K562 (cell line): Measurements from ENCODE around the gene ATAD3C. TPM values are rescaled to one million over a fixed set of nuclear protein-coding genes. Genes with fewer than 3 reads are reported as not detected.

Experiments
- ATAC-seq: fragments of 200-7000 bp; cut with Tn5 transposase; 3 replicates; pipeline ENCODE4 v1.9.1; 2020; ENCODE audit warnings: moderate library complexity
- BruUV-seq: library from RNA; stranded (reverse); fragments of 400-500 nt; replicated peaks from 2 replicates; lab custom pipeline; 2021; lab: Mats Ljungman, UMichigan
- CTCF ChIA-PET: fragments of 300-600 bp; formaldehyde crosslinking; extraction: SDS; loops from one replicate; lab custom pipeline; 2021; ENCODE audit warnings: low intra/inter-chr PET ratio; lab: Yijun Ruan, JAX
- POLR2A ChIA-PET: fragments of 300-600, 350-650 bp; sonication (Branson Sonifier 250); formaldehyde crosslinking; extraction: SDS; loops from one replicate; lab custom pipeline; 2021; ENCODE audit warnings: antibody characterized with exemption, inconsistent platforms; lab: Yijun Ruan, JAX
- DNase-seq, 4 experiments: peaks; one replicate each; pipeline versions ENCODE4 v3.0.0 to v3.0.0-alpha.2; 2011 to 2018; ENCODE audit warnings: low spot score in 3 of 4, mixed read lengths in 3 of 4; ENCODE audit errors: extremely low read depth in 1 of 4
- FAIRE-seq: peaks from 2 replicates; lab custom pipeline; 2011; peaks lifted over from hg19 to GRCh38; lab: Jason Lieb, UNC
- H2AFZ ChIP-seq: 2 replicates; pipeline ENCODE4 v1.6.0; 2011; ENCODE audit warnings: low read depth, low read length, control low read depth, inconsistent platforms
- H3K27ac ChIP-seq: fragments of 200-600 bp; 3 replicates; pipeline ENCODE4 v1.8.0; 2011; ENCODE audit warnings: low read depth, mild to moderate bottlenecking, control low read depth, inconsistent platforms, low read length, moderate library complexity, mixed read lengths; ENCODE audit errors: extremely low read depth
- H3K27me3 ChIP-seq, 2 experiments: fragments of 300-600 bp in 1 of 2; 2 replicates in 1 of 2; 3 replicates in 1 of 2; pipeline versions ENCODE4 v1.6.0 to v1.8.0; 2011; ENCODE audit warnings: inconsistent platforms in 2 of 2, low read length in 2 of 2, mild to moderate bottlenecking in 1 of 2, mixed read lengths in 1 of 2, moderate library complexity in 1 of 2; ENCODE audit not compliant: control insufficient read depth in 2 of 2, insufficient read depth in 2 of 2
- H3K36me3 ChIP-seq: fragments of 300-600 bp; 3 replicates; pipeline ENCODE4 v1.8.0; 2011; ENCODE audit warnings: mild to moderate bottlenecking, low read length, inconsistent platforms; ENCODE audit not compliant: control insufficient read depth, insufficient read depth
- H3K4me1 ChIP-seq, 2 experiments: fragments of 200-600 bp in 1 of 2; replicated peaks in 1 of 2; 2 replicates in 1 of 2; 3 replicates in 1 of 2; pipeline versions ENCODE4 v1.5.1 to v1.8.0; 2011; ENCODE audit warnings: inconsistent platforms in 2 of 2, low read length in 2 of 2, mild to moderate bottlenecking in 1 of 2, mixed read lengths in 1 of 2, moderate library complexity in 1 of 2; ENCODE audit not compliant: control insufficient read depth in 2 of 2, insufficient read depth in 2 of 2
- H3K4me2 ChIP-seq: 2 replicates; pipeline ENCODE4 v1.6.1; 2011; ENCODE audit warnings: low read length, control low read depth, inconsistent platforms, mixed read lengths; ENCODE audit not compliant: insufficient read depth
- H3K4me3 ChIP-seq: fragments of 200-600 bp; sonication (generic), shearing (Covaris generic); 2 replicates; pipeline ENCODE4 v1.5.1; 2016; ENCODE audit warnings: control low read depth, inconsistent platforms
- H3K79me2 ChIP-seq: fragments of 200-600 bp; 3 replicates; pipeline ENCODE4 v1.8.0; 2011; ENCODE audit warnings: low read length, inconsistent platforms; ENCODE audit not compliant: control insufficient read depth, insufficient read depth
- H3K9ac ChIP-seq, 2 experiments: 2 replicates each; pipeline versions ENCODE4 v1.6.0 to v1.6.1; 2011; ENCODE audit warnings: low read depth in 2 of 2, low read length in 2 of 2, control low read depth in 1 of 2, inconsistent platforms in 1 of 2, mild to moderate bottlenecking in 1 of 2, mixed read lengths in 1 of 2; ENCODE audit not compliant: insufficient read depth in 1 of 2
- H3K9me1 ChIP-seq: one replicate; pipeline ENCODE4 v1.6.0; 2011; ENCODE audit warnings: inconsistent platforms, mild to moderate bottlenecking, low read length, moderate library complexity; ENCODE audit not compliant: control insufficient read depth, insufficient read depth
- H3K9me3 ChIP-seq: replicated peaks from 2 replicates; pipeline ENCODE4 v1.5.1; 2011; ENCODE audit warnings: low read depth, low read length, inconsistent platforms; ENCODE audit not compliant: control insufficient read depth, insufficient read depth
- H4K20me1 ChIP-seq: replicated peaks from 2 replicates; pipeline ENCODE4 v1.6.1; 2011; ENCODE audit warnings: low read length, inconsistent platforms, mixed read lengths; ENCODE audit not compliant: control insufficient read depth, insufficient read depth
- CBFB ChIP-seq: sonication (generic); formaldehyde crosslinking; IDR thresholded peaks from 2 replicates; pipeline ENCODE4 v1.4.0; 2020; ENCODE audit warnings: mild to moderate bottlenecking, missing genetic modification reagents
- CEBPG ChIP-seq, 3 experiments: fragments of 200-800 bp in 1 of 3; sonication (Bioruptor generic) in 1 of 3; sonication (generic) in 1 of 3; formaldehyde crosslinking in 1 of 3; IDR thresholded peaks in 2 of 3; conservative IDR thresholded peaks in 1 of 3; 2 replicates each; pipeline versions ENCODE4 v1.6.1 to v1.8.0; 2016 to 2022; ENCODE audit warnings: missing compliant biosample characterization in 2 of 3, missing genetic modification characterization in 2 of 3, mild to moderate bottlenecking in 1 of 3, missing genetic modification reagents in 1 of 3
- EZH2 ChIP-seq: IDR thresholded peaks from 2 replicates; pipeline ENCODE4 v1.6.1; 2012; ENCODE audit warnings: low read depth, mild to moderate bottlenecking, inconsistent platforms, low read length, borderline replicate concordance
- HOXB6 ChIP-seq: fragments of 250-450 bp; sonication (Bioruptor Pico); IDR thresholded peaks from 2 replicates; pipeline ENCODE4 v1.5.1; 2022; ENCODE audit warnings: mild to moderate bottlenecking, borderline replicate concordance
- KDM1A ChIP-seq, 2 experiments: fragments of 450-650 bp; IDR thresholded peaks; 2 replicates each; pipeline ENCODE4 v1.6.1; 2016; ENCODE audit warnings: mild to moderate bottlenecking in 2 of 2
- MED1 ChIP-seq: sonication (generic); formaldehyde crosslinking; IDR thresholded peaks from 2 replicates; pipeline ENCODE4 v1.8.1; 2023; ENCODE audit warnings: missing genetic modification reagents, borderline replicate concordance
- MTA1 ChIP-seq: fragments of 450-650 bp; IDR thresholded peaks from 2 replicates; pipeline ENCODE4 v1.6.1; 2017; ENCODE audit warnings: borderline replicate concordance
- NCOA6 ChIP-seq: fragments of 450-650 bp; IDR thresholded peaks from 2 replicates; pipeline ENCODE4 v1.6.1; 2017; ENCODE audit warnings: mild to moderate bottlenecking
- OTX1 ChIP-seq: fragments of 450-650 bp; formaldehyde crosslinking; IDR thresholded peaks from 2 replicates; pipeline ENCODE4 v1.4.0; 2022; ENCODE audit warnings: mild to moderate bottlenecking
- POLR2A ChIP-seq: fragments of 450-650 bp; conservative IDR thresholded peaks from 2 replicates; pipeline ENCODE4 v1.6.1; 2016
- POLR2AphosphoS5 ChIP-seq: IDR thresholded peaks from 2 replicates; pipeline ENCODE4 v1.6.1; 2011; ENCODE audit warnings: mild to moderate bottlenecking, low read depth, low read length, moderate library complexity; ENCODE audit not compliant: control insufficient read depth, insufficient read depth
- PTBP1 ChIP-seq: fragments of 200-400 bp; formaldehyde crosslinking; IDR thresholded peaks from 2 replicates; pipeline ENCODE4 v1.6.1; 2017; ENCODE audit warnings: low read depth, low read length
- RBFOX2 ChIP-seq: fragments of 200-400 bp; formaldehyde crosslinking; IDR thresholded peaks from 2 replicates; pipeline ENCODE4 v1.6.1; 2017; ENCODE audit warnings: low read depth, mild to moderate bottlenecking, low read length, moderate library complexity
- RUNX1 ChIP-seq: sonication (generic); IDR thresholded peaks from 2 replicates; pipeline ENCODE4 v1.6.1; 2016; ENCODE audit warnings: antibody characterized with exemption, low read depth
- SNRNP70 ChIP-seq: fragments of 200-400 bp; formaldehyde crosslinking; optimal IDR thresholded peaks from 2 replicates; pipeline ENCODE3; 2017; ENCODE audit warnings: low read depth, low read length
- SUPT5H ChIP-seq: fragments of 450-650 bp; IDR thresholded peaks from 2 replicates; pipeline ENCODE4 v1.6.1; 2016
- TCF3 ChIP-seq: sonication (generic); formaldehyde crosslinking; IDR thresholded peaks from 2 replicates; pipeline ENCODE4 v1.4.0; 2020; ENCODE audit warnings: mild to moderate bottlenecking, missing genetic modification reagents
- U2AF1 ChIP-seq: fragments of 200-400 bp; formaldehyde crosslinking; optimal IDR thresholded peaks from 2 replicates; pipeline ENCODE3; 2017; ENCODE audit warnings: mild to moderate bottlenecking, low read depth, low read length, moderate library complexity
- USF1 ChIP-seq: sonication (generic); formaldehyde crosslinking; IDR thresholded peaks from 2 replicates; pipeline ENCODE4 v1.9.0; 2022; ENCODE audit warnings: mild to moderate bottlenecking, missing genetic modification reagents
- WHSC1 ChIP-seq: IDR thresholded peaks from one replicate; pipeline ENCODE4 v1.6.1; 2012; ENCODE audit warnings: low read length, control low read depth, inconsistent platforms
- ZFP1 ChIP-seq: fragments of 450-650 bp; formaldehyde crosslinking; IDR thresholded peaks from 2 replicates; pipeline ENCODE4 v1.4.0; 2020; ENCODE audit warnings: mild to moderate bottlenecking, mixed read lengths
- ZNF217 ChIP-seq: sonication (generic); formaldehyde crosslinking; IDR thresholded peaks from 2 replicates; pipeline ENCODE4 v1.8.0; 2022; ENCODE audit warnings: mild to moderate bottlenecking, missing genetic modification reagents
- ZNF224 ChIP-seq: sonication (generic); formaldehyde crosslinking; IDR thresholded peaks from 2 replicates; pipeline ENCODE4 v1.8.0; 2022; ENCODE audit warnings: mild to moderate bottlenecking, missing genetic modification reagents
- ZNF274 ChIP-seq: IDR thresholded peaks from 2 replicates; pipeline ENCODE4 v1.6.1; 2011; ENCODE audit warnings: low read depth, mild to moderate bottlenecking, low read length, moderate library complexity, borderline replicate concordance
- ZNF717 ChIP-seq: fragments of 250-450 bp; sonication (Bioruptor Pico); IDR thresholded peaks from 2 replicates; pipeline ENCODE4 v1.5.0; 2021
- whole genome bisulfite sequencing: fragments of 100-300 bp; shearing (Covaris generic); methylation state at CpG from one replicate; pipeline ENCODE4 v1.1.6; 2016; ENCODE audit warnings: low coverage, mixed read lengths; ENCODE audit not compliant: insufficient coverage; ENCODE audit errors: missing lambda C conversion rate; 5-methylcytosine and 5-hydroxymethylcytosine counted together
- in situ Hi-C: fragments of 300-500 bp; cut with MboI; formaldehyde crosslinking; loops from 4 replicates; pipeline ENCODE4 v1.15.0; 2018; ENCODE audit warnings: inconsistent platforms, mixed read lengths
- intact Hi-C: fragments of 100-400 bp; cut with micrococcal nuclease; formaldehyde crosslinking; loops from 2 replicates; pipeline ENCODE4 v1.14.2; 2022
- polyA plus RNA-seq, 8 experiments: library from polyadenylated mRNA; depleted of rRNA in 4 of 8; stranded (reverse) in 5 of 8; unstranded in 3 of 8; fragments of >200 nt; fragmentation: Nextera tagmentation in 2 of 8; fragmentation: Illumina TruSeq in 1 of 8; extraction: Ambion mirVana in 2 of 8; extraction: Trizol in 1 of 8; gene quantifications; 2 replicates each; pipeline versions ENCODE4 v1.2.1 to v1.2.3, GENCODE V29; 2011 to 2014; ENCODE audit warnings: inconsistent platforms in 1 of 8, missing spikeins in 1 of 8
- total RNA-seq, 7 experiments: library from RNA; depleted of rRNA in 6 of 7; stranded (reverse); fragments of >200 nt in 6 of 7; fragmentation: Illumina TruSeq in 2 of 7; extraction: Trizol in 2 of 7; gene quantifications; 2 replicates each; pipeline versions ENCODE4 v1.2.1 to v1.2.3, GENCODE V29; 2011 to 2021; ENCODE audit warnings: low replicate concordance in 1 of 7

ATAD3C gene
- total and polyA plus RNA-seq, 9 of the 15 experiments (the other 6 are each of a cell fraction or from before 2014, with no cell fraction given), result 0.03 to 0.18 TPM; not detected in 7

- peaks cover 25 to 55% of the 10 kb centered on the region in 2 experiments for H3K4me1 ChIP-seq
- H3K9me3 ChIP-seq, result no peaks in the 10 kb centered on the region
- BruUV-seq, result no TSS peak
- 87% methylated on average over 21 of the region's 22 CpGs for WGBS
- peaks cover 14% of the 10 kb centered on the region for H4K20me1 ChIP-seq
- H3K36me3 ChIP-seq, result peaks cover 77% of the 10 kb centered on the region
- ChIA-PET CTCF (no interaction called here), POLR2A (interaction anchor here (0.6 to 4.5 kb wide), 8 partner anchors 9 to 156 kb away, joined by 3 to 41 read pairs (median 4); partner anchors contain the start of gene AURKAIP1)
- H3K79me2 ChIP-seq, result peaks cover 77% of the 10 kb centered on the region
- peak overlapping the region; percentile 100 for H3K4me3 ChIP-seq
- no peak overlapping the region for H2AFZ ChIP-seq
- H3K27ac ChIP-seq, result peak overlapping the region; percentile 98
- intact Hi-C loops, result no loop called here
- in situ Hi-C loops, result no loop called here
- FAIRE-seq (no peak), ATAC-seq (no peak), DNase-seq (no peak)
- peaks cover 8% of the 10 kb centered on the region for H3K9me1 ChIP-seq
- H3K4me2 ChIP-seq, result peak overlapping the region; percentile 97
- H3K9ac ChIP-seq, result peak overlapping the region; percentile 96 to 99
- no peaks in the 10 kb centered on the region for H3K27me3 ChIP-seq
- TF ChIP-seq ZNF717 (no peak), ZFP1 (CRISPR knock-in tag) (no peak), MTA1 (no peak), OTX1 (CRISPR knock-in tag) (no peak), EZH2 (no peak), CBFB (CRISPR knock-in tag) (no peak), ZNF274 (no peak), PTBP1 (peak; percentile 46; the same call in 1 of the 2 replicates), ZNF217 (CRISPR knock-in tag) (no peak), WHSC1 (no peak), ZNF224 (CRISPR knock-in tag) (peak; percentile 46; the same call in 1 of the 2 replicates), HOXB6 (CRISPR knock-in tag) (no peak), POLR2AphosphoS5 (peak; percentile 15; the same call in 1 of the 2 replicates), POLR2A (peak; percentile 68), USF1 (CRISPR knock-in tag) (no peak), CEBPG (CRISPR knock-in tag; IDR thresholded peaks at IDR 0.05) (peak; percentile 0; the same call in 1 of the 2 replicates), CEBPG (tag; conservative IDR thresholded peaks at IDR 0.05 in 1 of 2, IDR thresholded peaks at IDR 0.05 in 1 of 2) (no peak), MED1 (CRISPR knock-in tag) (0 out of 2 replicates have a peak, but pooled peaks have one; percentile 44), RBFOX2 (peak; percentile 71), SNRNP70 (peak; percentile 30), U2AF1 (no peak), SUPT5H (peak; percentile 37), KDM1A (IDR thresholded peaks at IDR 0.05) (no peak), RUNX1 (no peak), TCF3 (CRISPR knock-in tag) (no peak), NCOA6 (no peak)
These were observed 48.7 kb upstream of the ATAD3C start for GRCh38 chr1:1400576-1401456.
